SK-N-SH (cell line): ENCODE data around the gene IGLON5. TPM values are rescaled to one million over a fixed set of nuclear protein-coding genes. Genes with fewer than 3 reads are reported as not detected.
A peak's percentile ranks its signal among the peaks of the same experiment; 100 is the strongest.

Experiments used
- CTCF ChIA-PET: fragments of 300-600, 350-600 bp; formaldehyde crosslinking; extraction: SDS; loops from one replicate; lab custom pipeline; 2021; lab: Yijun Ruan, JAX
- POLR2A ChIA-PET: fragments of 350-600 bp; sonication (Branson Sonifier 250); formaldehyde crosslinking; extraction: SDS; loops from one replicate; lab custom pipeline; 2020; ENCODE audit warnings: antibody characterized with exemption, inconsistent platforms; lab: Yijun Ruan, JAX
- DNase-seq: peaks from one replicate; pipeline ENCODE4 v3.0.0; 2012
- H2AFZ ChIP-seq: fragments of 200-600 bp; sonication (generic); 2 replicates; pipeline ENCODE4 v1.8.1; 2016; ENCODE audit warnings: antibody characterized with exemption, mild to moderate bottlenecking, low read depth
- H3F3A ChIP-seq: fragments of 200-600 bp; sonication (generic); replicated peaks from 2 replicates; pipeline ENCODE3; 2016; ENCODE audit warnings: antibody characterized with exemption, mild to moderate bottlenecking; ENCODE audit not compliant: insufficient read depth
- H3K27ac ChIP-seq, 2 experiments: fragments of 200-500 bp in 1 of 2; fragments of 200-600 bp in 1 of 2; sonication (Bioruptor generic) in 1 of 2; sonication (generic), shearing (Covaris generic) in 1 of 2; 2 replicates each; pipeline versions ENCODE4 v1.5.1 to v1.6.1; 2014 to 2016; ENCODE audit warnings: low read depth in 2 of 2, inconsistent platforms in 1 of 2, low read length in 1 of 2, mild to moderate bottlenecking in 1 of 2, mixed read lengths in 1 of 2
- H3K27me3 ChIP-seq: fragments of 200-600 bp; sonication (generic), shearing (Covaris generic); 2 replicates; pipeline ENCODE4 v1.6.1; 2016; ENCODE audit warnings: mixed run types; ENCODE audit not compliant: insufficient read depth
- H3K36me3 ChIP-seq, 2 experiments: fragments of 200-500 bp in 1 of 2; fragments of 200-600 bp in 1 of 2; sonication (Bioruptor generic) in 1 of 2; sonication (generic) in 1 of 2; replicated peaks in 1 of 2; 2 replicates each; pipeline versions ENCODE3 to v1.5.1; 2014 to 2016; ENCODE audit warnings: low read length in 1 of 2, mild to moderate bottlenecking in 1 of 2; ENCODE audit not compliant: insufficient read depth in 2 of 2, control insufficient read depth in 1 of 2
- H3K4me1 ChIP-seq, 2 experiments: fragments of 200-500 bp in 1 of 2; fragments of 200-600 bp in 1 of 2; sonication (Bioruptor generic) in 1 of 2; sonication (generic), shearing (Covaris generic) in 1 of 2; 2 replicates each; pipeline versions ENCODE4 v1.5.1 to v1.6.1; 2014 to 2016; ENCODE audit warnings: low read depth in 1 of 2, low read length in 1 of 2, mixed run types in 1 of 2; ENCODE audit not compliant: insufficient read depth in 2 of 2, control insufficient read depth in 1 of 2
- H3K4me2 ChIP-seq: fragments of 200-600 bp; sonication (generic), shearing (Covaris generic); 2 replicates; pipeline ENCODE4 v1.6.1; 2017; ENCODE audit warnings: mixed run types
- H3K4me3 ChIP-seq, 2 experiments: fragments of 200-500 bp in 1 of 2; fragments of 200-600 bp in 1 of 2; sonication (Bioruptor generic) in 1 of 2; sonication (generic), shearing (Covaris generic) in 1 of 2; 2 replicates each; pipeline versions ENCODE4 v1.5.1 to v1.8.1; 2014 to 2016; ENCODE audit warnings: low read depth in 2 of 2, inconsistent platforms in 1 of 2, low read length in 1 of 2, mild to moderate bottlenecking in 1 of 2, mixed read lengths in 1 of 2, moderate library complexity in 1 of 2
- H3K79me2 ChIP-seq: fragments of 200-600 bp; sonication (generic); 2 replicates; pipeline ENCODE4 v1.8.1; 2017; ENCODE audit warnings: mild to moderate bottlenecking; ENCODE audit not compliant: insufficient read depth
- H3K9ac ChIP-seq: fragments of 200-600 bp; sonication (generic); 2 replicates; pipeline ENCODE4 v1.6.1; 2017; ENCODE audit warnings: mixed run types
- H3K9me2 ChIP-seq: fragments of 200-600 bp; sonication (generic); 2 replicates; pipeline ENCODE4 v1.6.1; 2017; ENCODE audit warnings: mixed run types
- H3K9me3 ChIP-seq: fragments of 200-600 bp; sonication (generic); 2 replicates; pipeline ENCODE4 v1.6.1; 2017; ENCODE audit warnings: mixed run types, mild to moderate bottlenecking, moderate library complexity
- H4K20me1 ChIP-seq: fragments of 200-600 bp; sonication (generic); 2 replicates; pipeline ENCODE4 v1.6.1; 2017; ENCODE audit warnings: mild to moderate bottlenecking, mixed run types; ENCODE audit not compliant: insufficient read depth
- CTCF ChIP-seq: fragments of 200-600 bp; sonication (generic); IDR thresholded peaks from 2 replicates; pipeline ENCODE4 v1.6.1; 2017; ENCODE audit warnings: antibody characterized with exemption, mild to moderate bottlenecking, moderate library complexity
- EZH2phosphoT487 ChIP-seq: fragments of 200-600 bp; sonication (generic); IDR thresholded peaks from 2 replicates; pipeline ENCODE4 v1.6.1; 2017; ENCODE audit warnings: low read depth, mixed run types, mild to moderate bottlenecking, antibody characterized with exemption, moderate library complexity, borderline replicate concordance
- FOSL2 ChIP-seq: IDR thresholded peaks from 2 replicates; pipeline ENCODE4 v1.4.0; 2012; ENCODE audit warnings: low read depth, mild to moderate bottlenecking, moderate library complexity, borderline replicate concordance
- FOXM1 ChIP-seq: IDR thresholded peaks from 2 replicates; pipeline ENCODE4 v1.4.0; 2012; ENCODE audit warnings: low read depth, mild to moderate bottlenecking
- GABPA ChIP-seq: IDR thresholded peaks from 2 replicates; pipeline ENCODE4 v1.4.0; 2012; ENCODE audit warnings: low read depth, mild to moderate bottlenecking
- GATA2 ChIP-seq: sonication (generic); formaldehyde crosslinking; IDR thresholded peaks from 2 replicates; pipeline ENCODE4 v1.5.0; 2020; ENCODE audit warnings: mild to moderate bottlenecking, missing genetic modification reagents
- JUND ChIP-seq: IDR thresholded peaks from 2 replicates; pipeline ENCODE4 v1.4.0; 2012
- RFX5 ChIP-seq: IDR thresholded peaks from 2 replicates; pipeline ENCODE4 v1.6.1; 2012; ENCODE audit warnings: mild to moderate bottlenecking, improper control_type of control experiment, low read length
- SIN3A ChIP-seq: IDR thresholded peaks from 2 replicates; pipeline ENCODE4 v1.6.1; 2012; ENCODE audit warnings: low read depth, mild to moderate bottlenecking, low read length, moderate library complexity, borderline replicate concordance
- USF2 ChIP-seq: fragments of 150-350 bp; IDR thresholded peaks from 2 replicates; pipeline ENCODE4 v1.6.1; 2017; ENCODE audit warnings: antibody characterized with exemption, low read length, low read depth, borderline replicate concordance
- WGBS: methylation state at CpG from one replicate; pipeline ENCODE4 v1.1.6; 2017; ENCODE audit warnings: low lambda C conversion rate; 5-methylcytosine and 5-hydroxymethylcytosine counted together
- polyA plus RNA-seq, 3 experiments: library from polyadenylated mRNA; depleted of rRNA; stranded (reverse); fragments of >200 nt; gene quantifications; 2 replicates each; pipeline ENCODE4 v1.2.3, GENCODE V29; 2012
- TF ChIP-seq, protein P1 (sequence below): IDR thresholded peaks from 2 replicates; pipeline ENCODE4 v1.6.1; 2012; ENCODE audit warnings: mild to moderate bottlenecking, low read depth, low read length, moderate library complexity

Gene IGLON5
- polyA plus RNA-seq, 1 of the 3 experiments (the other 2 are of a cell fraction) = 0.36 TPM

- Histone ChIP-seq H3K4me1 (peaks cover 0 to 17% of the 10 kb centered on the region in 2 experiments; a peak in 1 of 4 replicates), H3K4me2 (no peak overlapping the region), H3K9me2 (no peaks in the 10 kb centered on the region), H3K27me3 (no peaks in the 10 kb centered on the region), H3K9ac (no peak overlapping the region), H3F3A (no peaks in the 10 kb centered on the region), H3K27ac (no peak overlapping the region; a peak in 1 of 4 replicates), H3K4me3 (no peak overlapping the region), H3K9me3 (no peaks in the 10 kb centered on the region), H2AFZ (no peak overlapping the region), H4K20me1 (no peaks in the 10 kb centered on the region), H3K36me3 (no peaks in the 10 kb centered on the region), H3K79me2 (no peaks in the 10 kb centered on the region)
- POLR2A ChIA-PET = interaction anchor here (1.5 kb wide), 1 partner anchor 7 kb away, joined by 3 read pairs; the partner anchor contains the start of gene IGLON5
- no peak for TF ChIP-seq FOSL2
- TF ChIP-seq, protein P1, sequence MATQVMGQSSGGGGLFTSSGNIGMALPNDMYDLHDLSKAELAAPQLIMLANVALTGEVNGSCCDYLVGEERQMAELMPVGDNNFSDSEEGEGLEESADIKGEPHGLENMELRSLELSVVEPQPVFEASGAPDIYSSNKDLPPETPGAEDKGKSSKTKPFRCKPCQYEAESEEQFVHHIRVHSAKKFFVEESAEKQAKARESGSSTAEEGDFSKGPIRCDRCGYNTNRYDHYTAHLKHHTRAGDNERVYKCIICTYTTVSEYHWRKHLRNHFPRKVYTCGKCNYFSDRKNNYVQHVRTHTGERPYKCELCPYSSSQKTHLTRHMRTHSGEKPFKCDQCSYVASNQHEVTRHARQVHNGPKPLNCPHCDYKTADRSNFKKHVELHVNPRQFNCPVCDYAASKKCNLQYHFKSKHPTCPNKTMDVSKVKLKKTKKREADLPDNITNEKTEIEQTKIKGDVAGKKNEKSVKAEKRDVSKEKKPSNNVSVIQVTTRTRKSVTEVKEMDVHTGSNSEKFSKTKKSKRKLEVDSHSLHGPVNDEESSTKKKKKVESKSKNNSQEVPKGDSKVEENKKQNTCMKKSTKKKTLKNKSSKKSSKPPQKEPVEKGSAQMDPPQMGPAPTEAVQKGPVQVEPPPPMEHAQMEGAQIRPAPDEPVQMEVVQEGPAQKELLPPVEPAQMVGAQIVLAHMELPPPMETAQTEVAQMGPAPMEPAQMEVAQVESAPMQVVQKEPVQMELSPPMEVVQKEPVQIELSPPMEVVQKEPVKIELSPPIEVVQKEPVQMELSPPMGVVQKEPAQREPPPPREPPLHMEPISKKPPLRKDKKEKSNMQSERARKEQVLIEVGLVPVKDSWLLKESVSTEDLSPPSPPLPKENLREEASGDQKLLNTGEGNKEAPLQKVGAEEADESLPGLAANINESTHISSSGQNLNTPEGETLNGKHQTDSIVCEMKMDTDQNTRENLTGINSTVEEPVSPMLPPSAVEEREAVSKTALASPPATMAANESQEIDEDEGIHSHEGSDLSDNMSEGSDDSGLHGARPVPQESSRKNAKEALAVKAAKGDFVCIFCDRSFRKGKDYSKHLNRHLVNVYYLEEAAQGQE = peak; percentile 86
- CTCF ChIA-PET = interaction anchor here (0.8 kb wide), 1 partner anchor 458 kb away, joined by 3 read pairs; no protein-coding TSS in a partner anchor
- no peak for DNase-seq
- WGBS = 36% methylated on average over 22 of the region's 23 CpGs
Observed at GRCh38 chr19:51318687-51319648, 7.5 kb downstream of the IGLON5 start.

DNA sequence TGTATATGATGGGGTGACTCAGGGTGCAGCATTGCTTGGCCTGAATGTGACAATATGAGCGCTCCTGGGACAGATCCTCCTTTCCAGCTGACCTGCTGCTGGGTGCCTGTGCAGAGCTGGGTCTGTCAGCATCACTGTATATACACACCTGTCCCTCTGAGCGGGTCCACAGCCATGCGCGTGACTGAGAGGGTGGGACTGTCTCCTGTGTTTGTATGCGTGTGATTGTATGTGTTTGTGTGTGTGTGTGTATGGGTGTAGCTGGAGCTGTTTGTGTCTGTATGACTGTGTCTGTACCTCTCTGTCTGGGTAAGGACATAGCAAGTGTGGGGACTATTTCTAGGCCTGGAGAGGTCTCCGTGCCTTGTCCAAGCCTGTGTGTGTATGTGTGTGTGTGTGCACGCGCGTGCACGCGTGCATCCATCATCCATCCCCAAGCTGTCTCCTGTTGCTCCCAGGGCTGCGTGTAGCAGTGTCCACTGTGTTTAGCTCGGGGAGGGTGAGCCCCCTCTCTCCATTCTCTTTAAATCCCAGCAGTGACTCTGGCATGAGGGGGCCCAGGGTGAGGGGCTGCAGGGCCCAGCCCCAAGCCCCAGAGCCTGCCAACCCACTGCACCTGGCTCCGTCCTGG lies 8.3 kb downstream of the IGLON5 start:
- Histone ChIP-seq H3K9me2 (no peaks in the 10 kb centered on the region), H3K9me3 (no peaks in the 10 kb centered on the region), H3K9ac (no peak overlapping the region), H3K27ac (peak overlapping the region in 1 of 2 experiments; percentile 53; a peak in 2 of 4 replicates), H3K79me2 (no peaks in the 10 kb centered on the region), H3K27me3 (no peaks in the 10 kb centered on the region), H3K36me3 (no peaks in the 10 kb centered on the region), H3K4me2 (no peak overlapping the region), H3K4me3 (no peak overlapping the region), H3K4me1 (peaks cover 0 to 17% of the 10 kb centered on the region in 2 experiments; a peak in 1 of 4 replicates), H4K20me1 (no peaks in the 10 kb centered on the region), H2AFZ (no peak overlapping the region), H3F3A (no peaks in the 10 kb centered on the region)
- DNase-seq = no peak
- CTCF ChIA-PET = interaction anchor here (0.8 to 1.0 kb wide), 2 partner anchors 18 to 457 kb away, joined by 3 read pairs; no protein-coding TSS in a partner anchor
- TF ChIP-seq JUND (no peak), EZH2phosphoT487 (no peak), CTCF (no peak), FOSL2 (no peak), GABPA (no peak), FOXM1 (no peak), SIN3A (no peak), GATA2 (no peak), USF2 (no peak), RFX5 (no peak)
- POLR2A ChIA-PET = interaction anchor here (1.5 kb wide), 1 partner anchor 8 kb away, joined by 3 read pairs; the partner anchor contains the start of gene IGLON5
- 83% methylated on average over 14 of the region's 14 CpGs for WGBS
